Thoracic aorta (tissue), 2 donors: Measurements from ENCODE around the gene ZNF385B. TPM values are rescaled to one million over a fixed set of nuclear protein-coding genes. Genes with fewer than 3 reads are reported as not detected.

Experiments used
- ATAC-seq: fragments of 150-250 bp; one replicate; pipeline ENCODE4 v1.8.0; 2017; ENCODE audit warnings: low read depth; ENCODE audit not compliant: insufficient number of reproducible peaks, low FRiP score
- DNase-seq: peaks from one replicate; pipeline ENCODE4 v3.0.0-alpha.2; 2020; ENCODE audit warnings: low spot score
- H3K27ac ChIP-seq, 2 donors: fragments of 200-600 bp; sonication (generic); 1 replicate in 1 of 2; 2 replicates in 1 of 2; pipeline ENCODE4 v1.5.1; 2016; ENCODE audit warnings: mild to moderate bottlenecking in 2 of 2, moderate library complexity in 2 of 2
- H3K27me3 ChIP-seq: fragments of 200-600 bp; sonication (generic); replicated peaks from 2 replicates; pipeline ENCODE4 v1.6.0; 2016; ENCODE audit warnings: mild to moderate bottlenecking; ENCODE audit not compliant: insufficient read depth
- H3K36me3 ChIP-seq: fragments of 200-600 bp; sonication (generic); one replicate; pipeline ENCODE4 v1.5.1; 2016
- H3K4me1 ChIP-seq, 2 donors: fragments of 200-600 bp; sonication (generic); 1 replicate in 1 of 2; 2 replicates in 1 of 2; pipeline versions ENCODE4 v1.5.1 to v1.6.0; 2016; ENCODE audit warnings: low read depth in 2 of 2, mild to moderate bottlenecking in 1 of 2; ENCODE audit not compliant: control insufficient read depth in 1 of 2
- H3K4me3 ChIP-seq: fragments of 200-600 bp; sonication (generic); 2 replicates; pipeline ENCODE4 v1.5.1; 2016; ENCODE audit warnings: mild to moderate bottlenecking
- H3K9me3 ChIP-seq: fragments of 200-600 bp; sonication (generic); 2 replicates; pipeline ENCODE4 v1.5.1; 2016
- CTCF ChIP-seq: fragments of 200-600 bp; sonication (generic); IDR thresholded peaks from one replicate; pipeline ENCODE4 v1.5.1; 2019; ENCODE audit warnings: antibody characterized with exemption
- total RNA-seq, 2 donors: library from RNA; depleted of rRNA; stranded (reverse); fragments of >200 nt; gene quantifications; one replicate each; pipeline versions ENCODE4 v1.1.0 to v1.2.3, GENCODE V29; 2016

The ZNF385B gene
- total RNA-seq, 2 donors from 2014 or later = 0.41 to 1.9 TPM

- no peaks in the 10 kb centered on the region for H3K27me3 ChIP-seq
- ATAC-seq = no peak
- H3K27ac ChIP-seq = no peak overlapping the region
- no peaks in the 10 kb centered on the region for H3K4me1 ChIP-seq
- no peaks in the 10 kb centered on the region for H3K36me3 ChIP-seq
- no peaks in the 10 kb centered on the region for H3K9me3 ChIP-seq
- H3K4me3 ChIP-seq = no peak overlapping the region
- DNase-seq = no peak
- no peak for TF ChIP-seq CTCF
Measured at GRCh38 chr2:179715871-179716270, 145.5 kb downstream of the ZNF385B start.

DNA sequence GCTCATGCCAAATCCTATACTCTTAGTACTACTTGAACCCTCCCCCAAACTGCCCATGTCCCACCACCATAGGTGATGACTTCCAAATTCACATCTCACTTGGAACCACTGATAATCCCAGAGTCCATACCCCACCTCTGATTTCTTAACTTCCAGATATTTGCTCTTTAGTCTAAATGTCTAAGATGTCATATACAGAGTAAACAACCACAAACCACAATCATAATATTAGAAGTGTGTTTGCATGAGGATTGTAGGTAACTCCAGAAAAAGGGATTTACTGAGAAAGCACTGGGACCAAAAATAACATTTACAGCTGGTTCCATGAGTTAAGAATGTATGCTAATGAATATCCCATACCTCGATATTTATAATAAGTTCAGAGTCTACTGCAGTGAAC is 146.2 kb downstream of the ZNF385B start:
- TF ChIP-seq CTCF = no peak
- Histone ChIP-seq H3K36me3 (no peaks in the 10 kb centered on the region), H3K27ac (no peak overlapping the region), H3K4me1 (no peaks in the 10 kb centered on the region), H3K9me3 (no peaks in the 10 kb centered on the region), H3K4me3 (no peak overlapping the region), H3K27me3 (no peaks in the 10 kb centered on the region)
- ATAC-seq = no peak
- DNase-seq = no peak

- no peaks in the 10 kb centered on the region for H3K9me3 ChIP-seq
- H3K27me3 ChIP-seq = no peaks in the 10 kb centered on the region
- no peak for ATAC-seq
- H3K27ac ChIP-seq = no peak overlapping the region
- no peak overlapping the region for H3K4me3 ChIP-seq
- no peaks in the 10 kb centered on the region for H3K4me1 ChIP-seq
- no peak for TF ChIP-seq CTCF
- DNase-seq = no peak
- H3K36me3 ChIP-seq = no peaks in the 10 kb centered on the region
Measured at GRCh38 chr2:179712825-179713224, 148.6 kb downstream of the ZNF385B start.

GRCh38 chr2:179711375-179711774 is 150.0 kb downstream of the ZNF385B start:
- Histone ChIP-seq H3K4me1 (no peaks in the 10 kb centered on the region), H3K27me3 (no peaks in the 10 kb centered on the region), H3K4me3 (no peak overlapping the region), H3K36me3 (no peaks in the 10 kb centered on the region), H3K27ac (no peak overlapping the region), H3K9me3 (no peaks in the 10 kb centered on the region)
- TF ChIP-seq CTCF = no peak
- DNase-seq (no peak), ATAC-seq (no peak)

- Histone ChIP-seq H3K4me1 (no peaks in the 10 kb centered on the region), H3K4me3 (no peak overlapping the region), H3K9me3 (no peaks in the 10 kb centered on the region), H3K27me3 (no peaks in the 10 kb centered on the region), H3K36me3 (no peaks in the 10 kb centered on the region), H3K27ac (no peak overlapping the region)
- ATAC-seq = no peak
- DNase-seq = no peak
- no peak for TF ChIP-seq CTCF
Measured at GRCh38 chr2:179703702-179704101, 157.7 kb downstream of the ZNF385B start.
